HG02798 (cell line): ENCODE measurements around the gene TRIM74.
"Not testable (repeated sequence)": the region's sequence is repeated elsewhere in the genome, so short reads cannot be mapped to it uniquely, and the experiment has no call there.

Experiments used
- ATAC-seq: cut with Tn5 transposase; IDR thresholded peaks from one replicate; pipeline ENCODE4 v1.9.1; 2021; ENCODE audit warnings: mild to moderate bottlenecking; ENCODE audit not compliant: unreplicated experiment, poor library complexity

Gene TRIM74

DNA sequence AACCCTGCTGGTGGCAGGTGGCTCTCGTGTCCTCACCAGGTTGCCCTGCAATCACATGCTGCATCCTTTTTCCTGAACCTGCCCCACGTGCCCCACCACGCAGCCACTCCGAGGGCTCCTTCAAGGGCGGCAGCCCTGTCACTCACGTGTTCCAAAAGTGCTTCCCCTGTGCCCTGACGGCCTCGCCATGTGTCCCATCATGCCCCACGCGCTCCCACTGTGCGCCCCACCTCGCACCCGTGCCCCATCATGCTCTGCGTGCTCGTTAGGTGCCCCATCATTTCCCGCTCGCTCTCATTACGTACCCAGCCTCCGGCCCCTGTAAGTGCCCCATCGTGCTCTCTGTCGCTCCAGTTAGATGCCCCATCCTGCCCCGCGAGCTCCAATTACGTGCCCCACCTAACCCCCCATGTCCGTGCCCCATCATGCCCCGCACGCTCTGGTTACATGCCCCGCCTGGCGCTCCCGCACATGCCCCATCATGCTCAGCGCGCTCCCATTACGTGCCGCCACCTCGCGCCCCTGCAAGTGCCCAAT lies at the start of gene TRIM74:
Gene TRIM74, minus strand, starts transcription at position 487 of the 537 bp plus-strand sequence. CDS start 3,309 bp downstream, outside the sequence.
- not testable (repeated sequence) for ATAC-seq

DNA sequence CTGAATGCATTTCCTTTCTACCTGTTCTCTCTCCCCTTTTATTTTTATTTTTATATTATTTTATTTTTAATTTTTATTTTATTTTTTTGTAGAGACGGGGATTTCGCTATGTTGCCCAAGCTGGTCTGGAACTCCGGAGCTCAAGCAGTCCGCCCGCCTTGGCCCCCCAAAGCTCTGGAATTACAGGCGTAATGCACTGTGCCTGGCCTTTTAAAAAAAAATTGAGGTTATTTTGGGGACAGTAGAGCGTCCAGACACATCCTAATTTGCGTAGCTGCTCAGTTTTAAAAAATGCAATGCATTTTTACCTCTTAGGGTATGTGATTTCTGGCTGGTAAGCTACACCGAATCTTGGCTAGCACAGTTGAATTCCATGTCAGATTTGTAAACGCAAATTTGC lies 37.2 kb upstream of the TRIM74 start:
- ATAC-seq, result not testable (repeated sequence)

DNA sequence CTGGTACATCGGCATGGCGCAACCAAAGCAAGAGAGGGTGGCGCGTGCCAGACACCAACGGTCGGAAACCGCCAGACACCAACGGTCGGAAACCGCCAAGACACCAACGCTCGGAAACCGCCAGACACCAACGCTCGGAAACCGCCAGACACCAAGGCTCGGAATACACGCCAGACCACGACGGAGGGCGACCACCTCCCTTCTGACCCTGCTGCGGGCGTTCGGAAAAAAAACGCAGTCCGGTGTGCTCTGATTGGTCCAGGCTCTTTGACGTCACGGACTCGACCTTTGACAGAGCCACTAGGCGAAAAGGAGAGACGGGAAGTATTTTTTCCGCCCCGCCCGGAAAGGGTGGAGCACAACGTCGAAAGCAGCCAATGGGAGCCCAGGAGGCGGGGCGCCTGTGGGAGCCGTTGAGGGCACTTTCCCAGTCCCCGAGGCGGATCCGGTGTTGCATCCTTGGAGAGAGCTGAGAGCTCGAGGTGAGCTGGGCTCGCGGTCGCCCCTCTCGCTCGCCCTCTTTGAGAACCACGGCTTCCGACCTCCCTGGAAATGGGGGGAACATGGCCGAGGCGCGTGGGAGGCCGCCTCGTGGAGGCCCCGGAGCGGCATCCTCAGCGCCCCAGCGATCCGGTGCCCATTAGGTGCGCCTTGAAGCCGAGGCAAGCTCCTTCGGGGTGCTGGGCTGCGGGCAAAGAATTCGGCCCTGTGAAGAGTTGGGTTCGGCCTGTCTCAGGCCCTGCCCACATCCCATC lies 36.6 kb upstream of the TRIM74 start:
- peak; percentile 90 for ATAC-seq

DNA sequence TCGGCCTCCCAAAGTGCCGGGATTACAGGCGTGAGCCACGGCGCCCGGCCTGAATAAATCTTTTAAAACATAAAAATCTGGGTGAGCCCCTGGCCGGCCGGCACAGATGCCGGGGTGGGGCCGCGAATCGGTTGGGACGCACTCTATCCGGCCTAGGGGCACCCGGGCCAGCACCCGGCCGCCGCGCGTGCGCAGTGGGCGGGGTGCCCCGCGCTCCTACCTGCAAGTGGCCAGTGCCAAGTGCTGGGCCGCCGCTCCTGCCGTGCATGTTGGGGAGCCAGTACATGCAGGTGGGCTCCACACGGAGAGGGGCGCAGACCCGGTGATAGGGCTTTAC lies 36.1 kb upstream of the TRIM74 start:
- peak; percentile 89 for ATAC-seq

DNA sequence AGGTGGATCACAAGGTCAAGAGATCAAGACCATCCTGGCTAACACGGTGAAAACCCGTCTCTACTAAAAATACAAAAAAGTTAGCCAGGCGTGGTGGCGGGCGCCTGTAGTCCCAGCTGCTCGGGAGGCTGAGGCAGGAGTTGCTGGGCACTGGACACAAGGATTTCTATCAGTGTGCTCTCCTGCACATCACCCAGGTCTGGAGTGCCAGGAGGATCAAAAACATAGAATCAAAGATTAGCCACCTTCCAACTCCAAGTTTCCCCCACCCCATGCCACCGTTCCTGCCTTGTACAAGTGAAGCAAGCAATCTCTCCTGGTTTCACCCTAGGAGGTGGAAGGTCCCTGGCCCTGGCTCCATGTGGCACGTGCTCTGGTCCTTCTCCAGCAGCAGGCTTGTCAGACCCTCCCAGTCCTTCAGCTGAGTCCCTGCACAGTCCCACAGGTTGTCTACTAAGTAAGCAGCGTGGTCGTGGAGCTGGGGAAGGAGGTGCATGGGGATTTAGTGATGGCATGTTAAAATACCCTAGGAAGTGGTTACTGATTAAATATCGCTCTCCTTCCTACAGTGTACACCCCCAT lies 28.7 kb upstream of the TRIM74 start:
- ATAC-seq, result not testable (repeated sequence)

DNA sequence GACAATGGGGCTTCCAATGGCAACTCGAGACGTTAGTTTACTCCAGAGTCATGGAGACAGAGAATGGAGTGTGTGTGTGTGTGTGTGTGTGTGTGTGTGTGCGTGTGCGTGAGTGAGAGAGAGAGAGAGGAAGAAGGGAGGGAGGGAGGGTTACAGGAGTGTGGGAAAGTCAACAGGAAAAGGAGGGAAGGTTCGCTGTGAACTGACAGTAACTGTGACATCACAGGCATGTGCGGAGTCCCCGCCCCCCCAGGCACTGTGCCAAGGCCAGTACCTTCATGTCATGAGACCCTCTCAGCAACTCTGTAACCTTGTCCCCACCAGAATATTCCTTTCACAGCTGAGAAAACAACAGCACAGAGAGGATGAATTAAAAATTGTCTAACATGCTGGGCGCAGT lies 28.2 kb upstream of the TRIM74 start:
- not testable (repeated sequence) for ATAC-seq

DNA sequence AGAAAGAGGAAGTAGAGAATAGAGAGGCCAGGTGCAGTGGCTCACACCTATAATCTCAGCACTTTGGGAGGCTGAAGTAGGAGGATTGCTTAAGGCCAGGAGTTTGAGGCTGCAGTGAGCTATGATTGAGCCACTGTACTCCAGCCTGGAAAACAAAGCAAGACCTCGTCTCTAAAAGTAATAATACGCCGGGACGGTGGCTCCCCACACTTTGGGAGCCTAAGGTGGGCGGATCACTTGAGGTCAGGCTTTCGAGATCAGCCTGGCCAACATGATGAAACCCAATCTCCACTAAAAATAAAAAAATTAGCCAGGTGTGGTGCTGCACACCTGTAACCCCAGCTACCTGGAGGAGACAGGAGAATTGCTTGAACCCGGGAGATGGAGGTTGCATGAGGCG lies 26.2 kb upstream of the TRIM74 start:
- not testable (repeated sequence) for ATAC-seq

DNA sequence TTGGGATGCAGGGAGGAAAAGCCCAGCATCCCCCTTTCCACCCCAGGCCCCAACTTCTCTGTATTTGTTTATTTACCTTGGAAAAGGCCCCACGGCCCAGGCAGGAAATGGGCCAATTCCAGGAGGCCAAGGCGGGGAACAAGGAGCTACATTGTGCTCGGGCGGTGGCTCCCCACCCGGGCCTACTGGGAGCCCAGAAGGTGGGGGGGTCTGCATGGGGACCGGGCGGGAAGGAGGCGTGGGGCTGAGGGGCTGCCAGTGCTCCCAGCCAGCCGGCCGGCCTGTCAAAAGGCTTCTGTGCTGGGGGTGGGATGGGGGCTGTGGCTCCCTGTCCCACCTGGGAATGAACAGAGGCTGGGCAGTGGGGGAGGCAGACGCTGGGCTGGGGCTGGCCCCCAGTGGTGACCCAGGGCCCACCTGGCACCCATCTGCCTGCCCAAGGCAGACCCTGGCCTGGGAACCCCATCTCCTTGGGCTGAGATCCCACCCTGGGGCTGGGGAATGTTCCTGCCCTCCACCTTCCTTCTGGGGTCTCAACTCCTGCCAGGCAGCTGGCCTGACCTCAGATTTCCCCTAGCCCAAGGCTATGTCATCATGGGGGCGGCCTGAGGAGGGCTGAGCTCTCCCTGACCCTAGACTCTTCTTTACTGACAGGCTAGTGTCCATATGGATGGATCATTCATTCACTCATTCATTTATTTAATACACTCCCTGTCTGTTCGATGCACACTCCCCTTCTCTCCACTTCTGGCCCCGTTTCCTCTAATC lies 21.1 kb upstream of the TRIM74 start:
- not testable (repeated sequence) for ATAC-seq

DNA sequence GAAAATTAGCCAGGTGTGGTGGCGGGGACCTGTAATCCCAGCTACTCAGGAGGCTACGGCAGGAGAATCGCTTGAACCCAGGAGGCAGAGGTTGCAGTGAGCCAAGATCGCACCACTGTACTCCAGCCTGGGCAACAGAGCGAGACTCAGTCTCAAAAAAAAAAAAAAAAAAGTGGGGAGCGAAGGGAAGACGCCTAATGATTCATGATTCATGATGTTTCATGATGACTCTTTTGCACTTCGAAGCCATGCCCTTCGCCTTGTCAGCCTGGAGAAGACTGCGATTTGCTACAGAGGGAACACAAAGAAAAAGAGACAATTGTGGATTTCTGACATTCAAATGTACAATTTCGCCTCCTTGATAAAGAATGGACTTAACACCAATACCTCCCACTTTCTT lies 12.8 kb upstream of the TRIM74 start:
- not testable (repeated sequence) for ATAC-seq

DNA sequence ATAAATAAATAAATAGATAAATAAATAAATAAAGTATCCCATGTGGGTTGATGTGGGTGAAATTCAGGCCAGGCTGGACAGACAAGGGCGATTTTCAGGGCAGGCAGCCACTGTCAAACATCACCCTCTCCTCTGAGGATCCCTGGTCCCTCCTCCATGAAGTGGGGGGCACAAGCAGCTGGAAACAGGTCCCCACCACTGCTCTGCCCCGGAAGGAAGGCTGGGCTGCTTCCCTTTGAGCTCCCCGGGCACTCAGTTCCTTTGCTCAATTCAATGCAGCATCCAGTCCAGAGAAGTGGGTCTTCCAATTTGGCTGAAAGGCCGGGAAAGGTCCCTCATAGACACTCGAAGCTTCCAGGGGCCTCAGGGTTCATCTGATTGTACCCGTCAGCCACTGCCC lies 11.1 kb upstream of the TRIM74 start:
- not testable (repeated sequence) for ATAC-seq

DNA sequence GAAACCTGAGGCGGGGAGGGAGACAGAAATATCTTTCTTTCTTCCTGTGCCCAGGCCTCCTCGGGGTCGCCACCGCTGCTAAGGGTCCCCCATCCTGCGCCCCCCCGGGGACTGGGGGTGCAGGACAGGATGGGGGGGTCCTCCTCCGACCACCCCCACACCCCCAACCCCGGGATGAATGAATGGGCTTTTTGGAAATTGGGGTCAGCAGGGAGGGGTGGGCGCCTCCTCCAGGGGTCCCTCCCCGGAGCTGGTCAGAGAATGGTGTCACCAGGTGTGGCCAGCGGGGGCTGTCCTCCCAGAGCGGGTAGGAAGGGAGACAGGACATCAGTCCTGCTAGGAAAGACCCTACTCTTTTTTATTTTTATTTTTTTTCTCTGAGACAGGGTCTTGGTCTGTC lies 7.2 kb upstream of the TRIM74 start:
- ATAC-seq, result not testable (repeated sequence)

DNA sequence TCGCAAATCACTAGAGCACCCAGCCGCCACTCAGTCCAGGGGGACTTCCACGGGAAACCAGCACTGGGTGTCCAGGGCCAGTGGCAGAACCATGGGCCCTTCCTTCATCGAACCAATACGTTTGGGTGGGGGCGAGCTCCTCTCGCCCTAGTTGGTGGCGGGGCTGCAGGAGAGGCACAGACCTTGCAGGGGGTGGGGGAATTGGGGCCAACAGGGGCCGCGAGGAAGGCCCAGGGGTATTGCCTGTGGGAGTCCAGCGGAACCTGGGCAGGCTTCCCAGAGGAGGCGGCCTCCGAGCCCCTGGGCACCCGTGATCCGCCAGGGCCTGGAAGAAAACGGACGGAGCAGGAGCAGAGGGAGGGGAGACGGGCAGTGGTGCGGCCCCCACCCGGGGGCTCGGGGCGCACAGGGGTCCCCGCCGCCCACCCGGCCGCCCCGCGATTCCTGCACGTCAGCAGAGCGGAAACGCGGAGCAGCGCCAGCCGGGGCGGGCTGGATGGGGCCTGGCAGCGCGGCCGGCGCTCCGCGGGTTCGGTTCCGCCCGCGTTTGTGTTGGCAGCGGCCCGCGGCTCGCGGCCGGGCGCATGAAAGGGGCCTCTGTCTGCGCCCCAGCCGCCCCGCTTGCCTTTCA lies 6.5 kb upstream of the TRIM74 start:
- ATAC-seq, result not testable (repeated sequence)

DNA sequence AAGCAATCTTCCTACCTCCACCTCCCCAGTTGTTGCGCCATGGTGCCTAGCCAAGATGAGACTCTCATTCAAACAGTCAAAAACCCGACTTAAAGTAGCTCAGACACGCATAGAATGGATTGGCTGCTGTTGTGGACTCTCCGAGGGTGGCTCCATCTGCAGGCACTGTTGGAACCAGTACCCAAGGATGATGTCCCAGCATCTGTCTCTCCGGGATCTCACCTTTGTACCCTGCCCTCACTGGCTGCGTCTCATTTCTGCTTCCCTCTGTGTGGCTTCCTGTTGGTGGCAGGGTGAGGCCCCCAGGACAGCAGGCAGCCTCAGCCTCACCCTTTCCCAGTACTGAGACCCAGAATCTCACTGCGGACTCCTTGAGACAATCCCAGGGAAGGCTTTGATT lies 5.5 kb upstream of the TRIM74 start:
- not testable (repeated sequence) for ATAC-seq

DNA sequence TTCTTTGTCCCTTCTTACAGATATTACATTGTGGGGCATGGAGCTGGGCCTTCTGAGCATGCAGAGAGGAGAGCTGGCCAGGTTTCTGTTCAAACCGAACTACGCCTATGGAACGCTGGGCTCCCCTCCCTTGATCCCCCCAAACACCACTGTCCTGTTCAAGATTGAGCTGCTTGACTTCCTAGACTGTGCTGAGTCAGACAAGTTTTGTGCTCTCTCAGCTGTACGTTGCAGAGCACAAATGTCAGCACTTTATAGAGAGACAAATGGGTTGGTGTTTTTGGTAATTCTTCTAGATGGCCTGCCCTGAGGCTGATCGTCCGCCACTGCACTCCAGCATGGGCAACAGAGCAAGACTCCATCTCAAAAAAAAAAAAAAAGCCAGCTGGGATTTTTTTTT lies 2.2 kb upstream of the TRIM74 start:
- not testable (repeated sequence) for ATAC-seq

DNA sequence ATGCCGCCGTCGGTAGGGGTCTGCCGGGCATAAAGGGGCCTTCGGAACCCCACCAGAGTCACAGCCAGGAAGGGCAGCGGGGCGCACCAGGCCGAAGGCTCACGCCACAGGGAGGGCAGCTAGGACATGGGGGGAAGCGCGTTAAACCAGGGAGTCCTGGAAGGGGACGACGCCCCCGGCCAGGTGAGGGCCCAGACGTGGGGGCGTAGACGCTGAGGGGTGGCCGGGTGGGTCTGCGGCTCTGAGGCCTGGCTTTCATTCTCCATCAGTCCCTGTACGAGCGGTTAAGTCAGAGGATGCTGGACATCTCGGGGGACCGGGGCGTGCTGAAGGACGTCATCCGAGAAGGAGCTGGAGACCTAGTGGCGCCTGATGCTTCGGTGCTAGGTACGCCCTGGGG lies 422 bp upstream of the TRIM74 start:
- not testable (repeated sequence) for ATAC-seq

DNA sequence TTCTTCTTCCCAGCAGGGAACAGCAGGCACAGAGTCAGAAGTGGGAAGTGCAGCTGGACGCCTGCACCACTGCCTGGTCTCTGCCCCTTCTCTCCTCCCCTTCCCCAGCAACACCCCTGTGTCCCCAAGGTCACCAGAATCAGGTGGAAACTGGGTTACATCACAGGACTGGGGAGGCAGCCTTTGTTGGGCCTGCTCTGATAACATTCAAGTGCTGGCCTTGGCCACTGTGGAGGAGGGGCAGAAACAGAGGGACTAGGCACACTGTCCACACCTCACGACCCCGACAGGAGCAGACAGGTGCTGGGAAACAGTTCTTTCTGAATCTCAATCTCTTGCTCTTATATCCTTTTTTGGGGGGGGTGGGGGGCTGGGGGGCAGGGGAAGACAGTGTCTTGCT lies 2.4 kb downstream of the TRIM74 start:
- ATAC-seq, result not testable (repeated sequence)

DNA sequence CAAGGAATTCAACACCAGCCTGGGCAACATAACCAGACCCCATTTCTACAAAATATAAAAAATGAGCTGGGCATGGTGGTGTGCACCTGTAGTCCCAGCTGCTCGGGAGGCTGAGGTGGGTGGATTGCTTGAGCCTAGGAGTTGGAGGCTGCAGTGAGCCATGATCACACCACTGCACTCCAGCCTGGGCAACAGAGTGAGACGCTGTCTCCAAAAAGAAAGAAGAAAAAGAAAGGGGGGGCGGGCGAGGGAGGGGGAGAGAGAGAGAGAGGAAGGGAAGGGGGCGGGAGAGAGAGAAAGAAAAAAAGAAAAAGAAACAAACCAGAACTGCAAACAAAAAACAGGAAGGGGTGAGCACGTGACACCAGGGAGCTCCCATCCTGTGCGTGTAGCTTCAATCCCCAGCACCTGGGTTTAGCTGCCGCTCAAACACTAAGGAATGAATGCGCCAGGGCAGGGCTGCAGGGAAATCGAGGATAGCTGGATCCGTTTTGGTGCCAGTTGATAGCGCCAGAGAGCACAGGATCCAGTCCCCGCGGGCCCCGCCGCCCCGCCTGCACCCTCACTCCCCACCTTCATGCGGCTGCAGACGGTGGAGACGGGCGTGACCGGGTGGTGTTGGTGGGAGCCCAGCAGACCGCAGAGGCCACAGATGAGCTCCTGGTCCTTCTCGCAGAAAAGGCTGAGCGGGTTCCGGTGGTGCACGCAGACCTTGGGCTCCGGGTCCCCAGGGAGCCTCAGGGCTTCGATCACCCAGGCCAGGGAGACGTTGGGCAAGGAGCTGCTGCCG lies 3.9 kb downstream of the TRIM74 start:
- peak; percentile 50 for ATAC-seq

DNA sequence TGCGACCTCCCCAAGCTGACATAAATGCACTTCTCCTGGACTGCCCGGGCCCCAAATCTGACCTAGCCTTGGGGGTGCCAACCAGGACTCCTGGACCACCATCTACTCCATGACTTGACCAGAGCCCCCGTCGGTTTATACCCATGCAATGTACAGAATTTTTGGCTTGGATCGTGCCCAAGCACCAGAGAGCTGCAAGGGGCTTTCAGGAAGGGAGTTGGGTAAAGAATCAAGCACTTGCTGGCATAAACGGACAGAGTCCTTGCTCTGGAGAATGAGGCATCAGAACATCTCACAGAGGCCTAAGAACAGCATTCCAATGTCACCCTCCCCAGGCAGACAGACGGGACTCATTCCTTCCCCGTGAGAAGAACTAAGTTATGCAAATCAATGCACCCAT lies 6.2 kb downstream of the TRIM74 start:
- ATAC-seq, result not testable (repeated sequence)

DNA sequence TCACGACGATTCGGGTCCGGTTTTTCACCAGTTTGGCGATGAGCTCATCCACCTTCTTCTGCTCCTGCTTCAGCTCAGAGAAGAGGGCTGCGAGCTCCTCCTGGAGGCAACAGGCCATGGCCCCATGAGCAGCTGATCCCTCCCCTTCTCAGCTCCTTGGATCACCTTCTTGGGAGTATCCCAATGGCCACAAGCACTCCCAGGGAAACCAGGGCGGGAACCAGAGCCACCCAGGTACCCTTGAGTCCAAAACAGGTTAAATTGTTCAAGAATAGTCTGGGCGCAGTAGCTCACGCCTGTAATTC lies 8.0 kb downstream of the TRIM74 start:
- not testable (repeated sequence) for ATAC-seq
